Measurements from ENCODE around the gene ZNF318.
A peak's percentile ranks its signal among the peaks of the same experiment; 100 is the strongest.
"Not testable (repeated sequence)": the region's sequence is repeated elsewhere in the genome, so short reads cannot be mapped to it uniquely, and the experiment has no call there.

ZNF318 gene

DNA sequence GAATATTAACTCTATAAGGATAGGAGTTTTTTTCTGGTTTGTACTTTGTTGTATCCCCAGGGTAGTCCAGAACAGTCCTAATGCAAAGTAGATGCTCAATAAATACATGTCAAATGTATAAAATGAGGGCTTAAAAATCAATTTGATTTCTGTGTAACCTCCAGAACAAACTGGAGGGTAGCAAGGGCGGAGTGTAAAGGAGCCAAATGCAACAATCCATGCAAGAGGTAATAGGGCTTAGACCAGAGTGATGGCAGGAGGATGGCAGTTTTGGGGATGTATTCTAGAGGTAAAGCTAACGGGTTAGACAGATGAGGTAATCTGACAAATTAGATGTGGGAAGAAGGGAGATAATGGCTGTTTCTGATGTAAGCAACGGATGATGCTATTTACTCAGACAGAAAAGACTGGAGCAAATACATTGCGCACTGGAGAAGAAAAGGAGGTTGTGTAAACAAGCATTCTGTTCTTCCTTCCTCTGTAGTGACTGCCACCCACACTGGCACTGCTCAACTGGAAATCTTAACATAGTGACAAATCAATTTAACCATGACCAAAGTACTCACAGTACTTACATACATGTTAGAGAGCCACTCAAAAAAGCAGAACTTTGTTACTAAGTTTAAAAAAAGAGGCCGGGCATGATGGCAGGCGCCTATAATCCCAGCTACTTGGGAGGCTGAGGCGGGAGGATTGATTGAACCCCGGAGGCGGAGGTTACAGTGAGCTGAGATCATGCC is 2.0 kb downstream of the ZNF318 start:
- TF ChIP-seq CTCF (conservative IDR thresholded peaks at IDR 0.05; ENCODE audit: low read length), result no peak
- DNase-seq (ENCODE audit: low read depth), result no peak
- peak overlapping the region; percentile 77; the same call in 1 of the 2 replicates for H3K4me3 ChIP-seq (ENCODE audit: low read length)

DNA sequence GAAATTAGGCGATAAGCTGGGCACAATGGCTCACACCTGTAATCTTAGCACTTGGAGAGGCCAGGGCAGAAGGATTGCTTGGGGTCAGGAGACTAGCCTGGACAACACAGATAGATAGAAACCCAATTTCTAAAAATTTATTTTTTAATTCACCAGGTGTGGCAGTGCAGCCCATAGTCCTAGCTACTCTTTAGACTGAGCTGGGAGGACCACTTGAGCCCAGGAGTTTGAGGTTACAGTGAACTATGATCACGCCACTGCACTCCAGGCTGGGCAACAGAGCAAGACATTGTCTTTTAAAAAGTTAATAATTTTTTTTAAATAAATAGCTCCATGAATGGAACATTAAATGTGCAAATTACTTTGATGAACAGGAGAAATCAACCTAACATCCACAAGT is 8.2 kb downstream of the ZNF318 start:
- no peak for TF ChIP-seq CTCF (conservative IDR thresholded peaks at IDR 0.05; ENCODE audit: low read length)
- no peak for DNase-seq (ENCODE audit: low read depth)
- no peak overlapping the region for H3K4me3 ChIP-seq (ENCODE audit: low read length)

- no peak for DNase-seq (ENCODE audit: low read depth)
- TF ChIP-seq CTCF (conservative IDR thresholded peaks at IDR 0.05; ENCODE audit: low read length), result no peak
- H3K4me3 ChIP-seq (ENCODE audit: low read length), result no peak overlapping the region
These were observed 9.6 kb downstream of the ZNF318 start for GRCh38 chr6:43359831-43360230.

GRCh38 chr6:43359381-43359780 is 10.1 kb downstream of the ZNF318 start:
- H3K4me3 ChIP-seq (ENCODE audit: low read length), result no peak overlapping the region
- TF ChIP-seq CTCF (conservative IDR thresholded peaks at IDR 0.05; ENCODE audit: low read length), result no peak
- DNase-seq (ENCODE audit: low read depth), result peak; percentile 22

- no peak overlapping the region for H3K4me3 ChIP-seq (ENCODE audit: low read length)
- peak; percentile 26 for DNase-seq (ENCODE audit: low read depth)
- TF ChIP-seq CTCF (conservative IDR thresholded peaks at IDR 0.05; ENCODE audit: low read length), result peak; percentile 44
These were observed 13.4 kb downstream of the ZNF318 start for GRCh38 chr6:43355862-43356590.

DNA sequence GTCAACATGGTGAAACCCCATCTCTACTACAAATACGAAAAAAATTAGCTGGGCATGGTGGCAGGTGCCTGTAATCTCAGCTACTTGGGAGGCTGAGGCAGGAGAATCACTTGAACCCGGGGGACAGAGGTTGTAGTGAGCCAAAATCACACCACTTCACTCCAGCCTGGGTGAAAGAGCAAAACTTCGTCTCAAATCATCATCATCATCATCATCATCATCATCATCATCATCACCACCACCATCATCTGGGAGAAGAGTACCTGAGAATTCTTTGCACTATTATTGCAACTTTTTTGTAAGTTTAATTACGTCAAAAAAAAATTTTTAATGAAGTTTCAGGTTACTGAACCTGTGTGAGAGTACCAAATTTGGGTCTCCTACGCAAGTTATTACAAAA is 17.5 kb downstream of the ZNF318 start:
- H3K4me3 ChIP-seq (ENCODE audit: low read length); DNase-seq (ENCODE audit: low read depth): not testable (repeated sequence)

DNA sequence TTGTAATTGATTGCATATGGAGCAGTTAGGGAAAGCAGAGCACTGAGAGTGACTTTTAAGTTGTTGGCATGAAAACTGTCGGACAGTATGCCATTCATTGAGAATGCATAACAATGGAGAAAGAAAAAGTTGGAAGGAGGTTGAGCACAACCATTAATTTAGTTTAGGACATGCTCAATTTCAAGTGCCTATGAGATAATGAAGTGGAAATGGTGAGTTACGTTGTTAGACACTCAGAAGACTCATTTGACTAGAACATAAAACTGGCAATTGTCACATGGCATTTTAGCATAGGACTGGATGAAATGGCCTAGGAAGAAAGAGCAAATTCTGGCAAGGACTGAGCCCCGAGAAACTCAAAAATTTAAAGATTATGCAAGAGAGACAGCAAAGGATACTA is 22.0 kb downstream of the ZNF318 start:
- no peak overlapping the region for H3K4me3 ChIP-seq (ENCODE audit: low read length)
- DNase-seq (ENCODE audit: low read depth), result no peak
- no peak for TF ChIP-seq CTCF (conservative IDR thresholded peaks at IDR 0.05; ENCODE audit: low read length)
